HEK293 (cell line): ENCODE data around the gene CD1C.

Experiments
- CTCF ChIP-seq: fragments of 450-650 bp; formaldehyde crosslinking; IDR thresholded peaks from 2 replicates; pipeline ENCODE4 v1.5.1; 2016; ENCODE audit warnings: missing biosample characterization, missing genetic modification characterization
- SCRT1 ChIP-seq: fragments of 450-650 bp; formaldehyde crosslinking; IDR thresholded peaks from 2 replicates; pipeline ENCODE4 v1.5.1; 2016; ENCODE audit warnings: missing biosample characterization, missing genetic modification characterization, borderline replicate concordance
- YY2 ChIP-seq: fragments of 450-650 bp; formaldehyde crosslinking; IDR thresholded peaks from 2 replicates; pipeline ENCODE4 v1.5.1; 2016; ENCODE audit warnings: missing biosample characterization, missing genetic modification characterization
- ZFP69B ChIP-seq: fragments of 450-650 bp; formaldehyde crosslinking; IDR thresholded peaks from 2 replicates; pipeline ENCODE4 v1.5.1; 2016; ENCODE audit warnings: missing biosample characterization, missing genetic modification characterization
- ZNF174 ChIP-seq: fragments of 450-650 bp; formaldehyde crosslinking; IDR thresholded peaks from 2 replicates; pipeline ENCODE4 v1.5.0; 2017; ENCODE audit warnings: missing biosample characterization, mild to moderate bottlenecking, missing genetic modification characterization
- ZNF404 ChIP-seq: fragments of 450-650 bp; formaldehyde crosslinking; IDR thresholded peaks from 2 replicates; pipeline ENCODE4 v1.5.1; 2017; ENCODE audit warnings: missing biosample characterization, missing genetic modification characterization
- ZNF423 ChIP-seq: fragments of 450-650 bp; formaldehyde crosslinking; IDR thresholded peaks from 2 replicates; pipeline ENCODE4 v1.5.1; 2016; ENCODE audit warnings: missing biosample characterization, missing genetic modification characterization
- ZNF449 ChIP-seq: fragments of 450-650 bp; formaldehyde crosslinking; IDR thresholded peaks from 2 replicates; pipeline ENCODE4 v1.5.1; 2017; ENCODE audit warnings: missing biosample characterization, mild to moderate bottlenecking, missing genetic modification characterization, moderate library complexity
- ZNF626 ChIP-seq: fragments of 450-650 bp; sonication (Bioruptor Pico); formaldehyde crosslinking; IDR thresholded peaks from 2 replicates; pipeline ENCODE4 v1.5.1; 2018; ENCODE audit warnings: missing biosample characterization, missing genetic modification characterization, inconsistent platforms
- ZNF639 ChIP-seq: fragments of 450-650 bp; formaldehyde crosslinking; IDR thresholded peaks from 2 replicates; pipeline ENCODE4 v1.5.1; 2016; ENCODE audit warnings: missing biosample characterization, missing genetic modification characterization
- ZNF76 ChIP-seq: fragments of 450-650 bp; formaldehyde crosslinking; IDR thresholded peaks from 2 replicates; pipeline ENCODE4; 2016; ENCODE audit warnings: low read depth, missing biosample characterization, missing genetic modification characterization, borderline replicate concordance

GRCh38 chr1:158286487-158286886, 3.2 kb upstream of the CD1C start:
- TF ChIP-seq ZNF626 (tag by site-specific recombination), result no peak
- TF ChIP-seq ZNF639 (tag by site-specific recombination), result no peak
- TF ChIP-seq ZFP69B (tag by site-specific recombination), result no peak
- no peak for TF ChIP-seq ZNF76 (tag by site-specific recombination)
- no peak for TF ChIP-seq CTCF (tag by site-specific recombination)
- TF ChIP-seq ZNF404, result no peak
- no peak for TF ChIP-seq ZNF449 (tag by site-specific recombination)
- no peak for TF ChIP-seq YY2 (tag by site-specific recombination)
- TF ChIP-seq ZNF174 (tag by site-specific recombination), result no peak
- no peak for TF ChIP-seq ZNF423 (tag by site-specific recombination)
- no peak for TF ChIP-seq SCRT1
